GM12892 (cell line): ENCODE measurements around the gene TECRL.

Source experiments
- POLR2AphosphoS5 ChIP-seq: IDR thresholded peaks from 2 replicates; pipeline ENCODE4 v1.6.1; 2011; ENCODE audit warnings: low read depth, low read length, control low read depth
- TAF1 ChIP-seq: IDR thresholded peaks from 2 replicates; pipeline ENCODE4 v1.6.1; 2011; ENCODE audit warnings: low read depth, mild to moderate bottlenecking, control low read depth, low read length, borderline replicate concordance

DNA sequence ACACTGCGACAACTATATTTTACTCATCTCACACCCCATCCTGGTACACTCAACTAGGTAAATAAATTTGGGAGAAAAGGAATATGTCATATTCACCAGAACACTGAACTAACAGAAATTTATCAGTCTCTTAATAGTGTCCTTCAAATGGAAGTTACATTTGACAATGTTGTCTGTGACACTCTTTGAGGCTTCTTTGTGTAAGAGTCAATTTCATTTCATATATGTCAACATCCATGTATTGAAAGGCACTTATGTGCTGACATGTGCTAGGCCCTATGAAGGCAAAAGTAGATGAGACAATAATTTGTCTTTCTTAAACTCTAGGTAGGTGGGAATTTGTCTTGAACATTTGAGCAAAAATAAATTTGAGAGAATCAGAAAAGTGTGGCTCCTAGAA is 82.0 kb downstream of the TECRL start:
- no peak for TF ChIP-seq TAF1
- no peak for TF ChIP-seq POLR2AphosphoS5
